ENCODE data around the gene LAMC3.

GRCh38 chr9:130994135-130995085, 14.6 kb upstream of the LAMC3 start:
- TF ChIP-seq EZH2phosphoT487 (IDR thresholded peaks at IDR 0.05; ENCODE audit: insufficient read depth, low read depth) (no peak), EZH2 (IDR thresholded peaks at IDR 0.05; ENCODE audit: insufficient read depth, poor library complexity, severe bottlenecking) (no peak)
